GM18868 (cell line): ENCODE data around the gene SIL1.
"Not testable (repeated sequence)": the region's sequence is repeated elsewhere in the genome, so short reads cannot be mapped to it uniquely, and the experiment has no call there.

Experiments
- ATAC-seq: cut with Tn5 transposase; IDR thresholded peaks from one replicate; pipeline ENCODE4 v1.9.1; 2021; ENCODE audit warnings: mild to moderate bottlenecking, moderate library complexity; ENCODE audit not compliant: unreplicated experiment

The SIL1 gene

DNA sequence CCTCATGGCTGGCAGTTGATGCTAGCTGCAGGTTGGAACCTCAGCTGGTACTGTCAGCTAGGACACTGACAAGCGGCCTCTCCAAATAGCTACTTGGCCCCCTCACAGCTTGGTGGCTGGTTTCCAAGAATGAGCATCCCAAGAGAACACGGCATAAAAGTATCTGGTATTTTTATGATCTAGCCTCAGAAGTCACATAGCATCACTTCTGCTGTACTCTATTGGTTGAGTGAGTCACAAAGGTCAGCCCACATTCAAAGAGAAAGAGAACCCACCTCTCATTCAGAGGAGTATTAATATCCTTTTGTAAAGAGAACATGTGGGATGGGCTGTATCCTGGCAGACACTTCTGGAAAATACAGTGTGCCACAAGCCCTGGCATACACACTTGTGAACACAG is 6.0 kb upstream of the SIL1 start:
- no peak for ATAC-seq

DNA sequence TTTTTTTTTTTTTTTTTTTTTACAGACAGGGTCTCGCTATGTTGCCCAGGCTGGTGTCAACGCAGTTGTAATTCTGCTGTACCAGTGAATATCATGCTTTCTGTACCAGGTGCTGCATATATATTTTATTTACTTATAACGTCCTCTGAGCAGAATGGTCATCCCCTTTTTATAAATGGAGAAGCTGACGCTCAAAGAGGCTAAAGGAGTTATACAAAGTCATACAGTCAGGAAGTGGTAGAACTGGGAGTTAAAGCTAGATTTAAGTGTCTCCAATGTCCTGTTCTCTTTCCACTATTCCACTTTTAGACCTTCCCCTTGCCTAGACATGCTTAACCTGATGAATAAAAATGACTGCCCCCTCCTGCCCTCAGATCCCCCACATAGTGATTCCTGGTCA is 1.2 kb upstream of the SIL1 start:
- ATAC-seq, result no peak

GRCh38 chr5:139196296-139196956 is 1.7 kb downstream of the SIL1 start:
- no peak for ATAC-seq

DNA sequence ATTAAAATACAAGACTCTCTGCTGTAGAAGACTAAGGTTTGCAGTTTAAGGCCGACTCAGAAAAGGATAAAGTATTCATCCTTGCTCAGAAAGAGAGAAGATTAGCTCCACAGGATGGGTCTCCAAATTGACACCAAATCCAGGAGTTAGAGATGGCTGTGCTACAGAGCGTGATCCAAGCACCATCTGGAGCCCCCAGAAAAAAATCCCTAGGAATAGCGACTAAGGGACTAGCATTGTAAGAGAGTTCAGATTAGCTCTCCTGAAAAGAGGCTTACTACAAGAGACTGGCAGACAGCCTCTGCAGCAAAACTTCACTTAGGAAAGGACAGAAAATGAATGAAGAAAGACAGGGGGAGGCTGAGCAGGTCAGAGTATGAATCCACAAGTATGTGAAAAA is 3.7 kb downstream of the SIL1 start:
- ATAC-seq, result no peak

- ATAC-seq, result no peak
Observed at GRCh38 chr5:139193928-139194327, 4.2 kb downstream of the SIL1 start.

DNA sequence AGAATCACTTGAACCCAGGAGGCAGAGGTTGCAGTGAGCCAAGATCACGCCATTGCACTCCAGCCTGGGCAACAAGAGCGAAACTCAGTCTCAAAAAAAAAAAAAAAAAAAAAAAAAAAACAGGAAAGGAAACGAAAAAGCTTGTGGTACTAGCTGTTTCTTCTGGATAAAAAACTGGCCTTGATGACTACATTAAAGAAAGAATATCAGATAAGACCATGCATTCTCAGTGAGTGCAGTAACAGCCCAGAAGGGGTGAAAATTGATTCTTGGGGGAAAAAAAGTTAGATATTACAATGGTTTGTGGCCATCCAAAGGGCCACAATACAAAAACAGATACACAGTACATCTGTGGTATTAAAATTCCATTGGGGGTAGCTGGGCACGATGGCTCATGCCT is 5.3 kb downstream of the SIL1 start:
- not testable (repeated sequence) for ATAC-seq

DNA sequence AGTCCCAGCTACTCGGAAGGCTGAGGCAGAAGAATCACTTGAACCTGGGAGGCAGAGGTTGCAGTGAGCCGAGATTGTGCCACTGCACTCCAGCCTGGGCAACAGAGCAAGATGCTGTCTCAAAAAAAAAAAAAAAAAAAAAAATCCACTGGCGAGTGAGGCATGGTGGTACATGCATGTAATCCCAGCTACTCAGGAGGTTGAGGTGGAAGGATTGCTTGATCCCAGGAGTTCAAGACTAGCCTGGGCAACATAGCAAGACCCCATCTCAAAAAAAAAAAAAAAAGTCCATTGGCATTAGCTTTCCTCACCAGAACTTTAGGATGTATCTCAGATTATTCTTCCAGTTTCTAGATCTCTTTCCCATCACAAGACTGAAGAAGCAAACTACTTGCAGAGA is 6.2 kb downstream of the SIL1 start:
- not testable (repeated sequence) for ATAC-seq

DNA sequence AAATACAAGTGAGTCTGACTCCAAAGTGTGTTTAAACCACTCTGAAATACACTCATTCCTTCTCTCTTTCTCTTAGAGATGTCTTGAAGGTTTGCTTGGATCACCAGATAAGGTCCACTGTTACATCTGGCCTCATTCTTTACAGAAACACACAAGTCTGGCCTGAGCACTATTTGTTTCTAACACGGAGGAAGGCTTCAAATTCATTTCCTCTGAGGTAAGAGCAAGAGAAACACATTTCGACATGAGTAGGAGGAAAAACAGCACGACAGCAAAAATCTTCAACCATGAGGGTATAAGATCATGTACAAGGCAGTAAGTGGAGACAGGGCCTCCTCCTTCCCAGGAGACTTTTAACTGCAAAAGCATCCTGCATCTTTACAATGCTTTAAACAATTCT is 8.0 kb downstream of the SIL1 start:
- ATAC-seq, result no peak

DNA sequence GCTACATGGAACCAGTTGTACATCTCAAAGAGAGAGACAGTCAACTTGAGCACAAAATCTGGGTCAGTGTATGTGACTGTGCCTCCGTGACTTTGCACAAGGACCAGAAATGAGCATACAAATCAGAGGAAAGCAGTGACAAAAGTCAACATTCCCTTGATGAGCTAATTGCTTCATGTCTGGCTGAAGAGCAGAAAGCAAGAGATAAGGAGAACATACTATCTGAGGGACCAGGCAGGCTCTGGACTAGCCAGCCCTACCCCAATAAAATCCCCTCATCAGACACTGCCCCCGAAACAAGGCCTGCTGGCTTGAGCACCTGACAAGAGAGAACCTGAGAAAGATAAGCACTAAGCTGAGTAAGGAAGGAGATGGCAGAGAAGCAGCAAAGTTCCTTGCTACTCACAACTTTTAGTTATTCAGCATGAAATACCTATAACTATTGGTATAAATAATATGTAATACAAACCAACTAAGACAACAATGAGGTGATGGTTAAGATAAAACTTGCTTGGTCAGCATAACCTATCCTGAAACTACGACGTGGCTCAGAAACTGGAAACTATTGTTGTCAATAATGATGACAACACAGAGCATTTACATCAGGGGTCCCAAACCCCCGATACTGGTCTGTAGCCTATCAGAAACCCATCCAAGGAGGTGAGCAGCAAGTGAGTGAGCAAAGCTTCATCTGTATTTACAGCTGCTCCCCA is 9.5 kb downstream of the SIL1 start:
- no peak for ATAC-seq

- ATAC-seq, result no peak
Observed at GRCh38 chr5:139186752-139187326, 11.3 kb downstream of the SIL1 start.

DNA sequence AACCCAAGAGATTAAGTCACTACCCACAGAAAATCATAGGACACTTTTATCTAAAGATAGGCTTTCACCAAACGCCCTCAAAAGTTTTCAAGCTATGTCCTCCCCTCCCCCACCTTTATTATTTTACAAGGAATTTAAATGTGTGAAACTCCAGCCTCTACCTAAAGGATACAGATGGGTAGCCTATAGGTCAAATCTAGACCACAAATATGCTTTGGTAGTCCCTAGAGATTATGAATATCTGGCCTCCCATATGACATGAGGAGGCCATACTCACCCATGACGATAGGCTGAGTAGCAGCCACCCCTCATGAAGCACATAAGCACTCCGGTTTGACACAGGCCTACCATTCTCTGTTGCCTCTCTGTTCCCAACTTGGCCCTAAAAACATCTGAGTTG is 11.9 kb downstream of the SIL1 start:
- ATAC-seq, result no peak

DNA sequence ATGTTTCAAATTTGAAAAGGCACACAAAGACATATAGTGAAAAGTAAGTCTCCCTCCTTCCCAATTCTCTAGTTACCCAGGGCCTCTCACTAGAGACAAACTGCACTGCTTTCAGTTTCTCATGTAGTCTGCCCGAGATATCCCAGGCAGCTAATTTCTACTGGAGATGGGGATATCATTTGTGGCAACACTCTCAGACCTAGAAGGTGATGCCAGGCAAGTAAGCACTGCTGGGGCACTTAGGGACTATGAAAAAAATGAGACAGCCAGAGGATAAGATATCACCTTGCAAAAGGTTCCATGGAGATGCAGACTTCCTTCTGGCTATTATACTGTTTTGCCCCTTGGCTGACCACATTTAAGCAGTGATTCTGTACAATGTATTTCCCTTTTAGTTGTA is 12.6 kb downstream of the SIL1 start:
- no peak for ATAC-seq

- no peak for ATAC-seq
Observed at GRCh38 chr5:139183502-139183901, 14.7 kb downstream of the SIL1 start.

- peak; percentile 47 for ATAC-seq
Observed at GRCh38 chr5:139182528-139183296, 15.5 kb downstream of the SIL1 start.

DNA sequence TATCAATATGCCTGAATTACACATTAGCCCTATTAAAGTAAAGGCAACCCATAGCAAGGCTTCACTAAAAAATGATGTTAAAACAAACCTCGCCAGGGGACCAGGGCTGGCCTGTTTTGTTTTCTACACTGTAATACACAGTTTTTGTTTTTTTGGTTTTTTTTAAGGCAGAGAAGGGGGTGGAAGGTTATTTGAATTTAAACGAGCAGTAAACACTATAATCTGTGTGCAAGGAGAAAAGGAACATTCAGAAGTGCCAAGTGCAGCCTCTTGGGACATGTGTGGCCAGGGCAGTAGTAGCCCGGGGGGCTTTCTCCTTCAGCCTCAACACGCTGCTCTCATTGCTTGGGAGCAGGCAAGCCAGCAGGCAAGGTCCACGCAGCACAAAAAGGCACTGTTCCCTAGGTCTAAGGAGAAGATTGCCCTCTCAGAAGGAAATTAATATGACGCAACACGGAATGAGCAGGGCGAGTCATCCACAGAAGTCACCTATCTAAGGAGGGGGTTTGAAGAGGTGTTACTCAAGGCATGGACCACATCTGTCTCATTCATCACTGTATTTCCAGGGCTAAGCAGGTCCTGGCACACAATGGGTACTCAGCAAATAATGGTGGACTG is 16.2 kb downstream of the SIL1 start:
- ATAC-seq, result no peak

DNA sequence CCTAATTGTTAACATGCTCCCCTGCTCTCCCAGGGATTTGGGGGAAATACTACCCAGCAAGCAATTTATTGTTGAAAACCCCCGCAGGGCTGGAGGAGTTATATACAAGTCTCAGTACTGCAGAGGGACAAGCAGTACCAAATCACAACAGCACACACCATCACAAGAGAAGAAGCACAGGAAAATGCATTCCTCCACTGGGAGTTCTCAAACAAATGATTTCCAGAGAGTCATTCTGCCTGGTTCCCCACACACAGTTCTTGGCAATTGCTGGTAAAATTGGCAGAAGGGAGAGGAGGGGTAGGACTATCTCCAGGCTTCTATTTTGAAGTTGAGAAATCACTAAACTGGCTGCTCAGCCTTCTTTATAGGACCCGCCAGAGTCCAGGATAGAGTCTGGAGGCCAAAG is 16.8 kb downstream of the SIL1 start:
- ATAC-seq, result no peak

DNA sequence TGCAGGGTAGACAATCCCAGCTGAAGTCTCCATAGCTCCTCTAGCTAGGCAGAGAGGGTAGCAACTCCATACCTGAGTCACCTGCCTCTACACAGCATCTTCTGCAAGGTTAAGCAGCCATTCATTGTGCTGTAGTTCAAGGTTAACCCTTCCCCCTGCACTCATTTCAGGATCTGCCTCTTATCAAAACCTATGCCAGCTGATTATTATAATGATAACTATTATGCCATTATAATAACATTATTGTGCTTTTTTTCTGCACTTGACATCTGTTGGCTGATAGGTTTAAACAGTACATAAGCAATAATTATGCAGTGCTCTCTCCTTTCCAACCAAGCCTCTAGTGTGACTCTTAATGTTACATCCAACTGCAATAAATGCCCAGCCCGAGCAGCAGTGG is 17.3 kb downstream of the SIL1 start:
- ATAC-seq, result no peak

GRCh38 chr5:139179778-139180513 is 18.2 kb downstream of the SIL1 start:
- ATAC-seq, result not testable (repeated sequence)

DNA sequence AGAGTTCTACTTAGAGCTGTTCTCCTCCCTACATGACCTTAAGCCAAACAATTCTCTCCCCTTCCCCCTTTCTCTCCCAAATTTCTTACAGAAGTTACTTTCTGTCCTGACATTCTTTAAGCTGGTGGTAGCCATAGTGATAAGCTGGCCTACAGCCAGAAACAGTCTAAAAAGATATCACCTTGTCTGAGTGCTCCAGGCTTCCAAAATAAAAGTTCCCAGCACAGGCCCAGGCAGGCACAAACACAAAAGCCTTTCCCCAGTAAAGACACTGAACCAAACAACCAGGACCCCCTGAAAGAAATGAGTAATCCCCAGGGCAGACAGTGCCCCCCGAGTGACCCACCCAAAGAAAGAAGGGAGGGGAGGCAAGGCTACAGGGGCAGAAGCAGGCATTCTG is 19.2 kb downstream of the SIL1 start:
- ATAC-seq, result no peak

DNA sequence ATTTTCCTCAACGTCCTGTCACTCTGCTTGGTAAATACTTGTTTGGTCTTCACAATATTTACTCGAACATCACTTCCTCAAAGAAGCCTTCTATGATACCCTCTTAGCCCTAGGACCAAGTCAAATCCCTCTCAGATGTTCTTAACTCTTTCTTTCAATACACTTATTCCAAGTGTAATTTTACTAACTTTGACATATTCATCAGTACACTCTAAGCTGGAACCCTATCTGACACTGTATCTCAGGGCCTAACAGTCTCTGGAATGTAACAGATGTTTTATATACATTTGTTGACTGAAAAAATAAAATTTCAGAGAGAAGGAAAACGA is 19.6 kb downstream of the SIL1 start:
- ATAC-seq, result peak; percentile 16
